ENCODE data around the gene RND2. TPM values are rescaled to one million over a fixed set of nuclear protein-coding genes. Genes with fewer than 3 reads are reported as not detected.

The RND2 gene
- total RNA-seq, 1 experiment from 2014 or later, result 5.5 TPM

DNA sequence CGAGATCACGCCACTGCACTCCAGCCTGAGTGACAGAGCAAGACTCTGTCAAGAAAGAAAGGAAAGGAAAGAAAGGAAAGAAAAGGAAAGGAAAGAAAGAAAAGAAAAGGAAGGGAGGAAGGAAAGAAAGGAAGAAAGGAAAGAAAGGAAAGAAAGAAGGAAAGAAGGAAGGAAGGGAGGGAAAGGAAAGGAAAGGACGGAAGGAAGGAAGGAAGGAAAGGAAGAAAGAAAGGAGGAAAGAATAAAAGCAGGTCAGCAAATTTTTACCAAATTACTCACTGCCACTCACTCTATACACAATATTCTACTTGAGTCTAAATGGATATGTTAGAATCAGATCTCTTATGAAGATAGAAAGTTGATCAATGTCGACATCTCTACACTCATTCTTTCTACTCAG, 49.8 kb downstream of the RND2 start:
- POLR2A ChIA-PET (ENCODE audit: low non-redundant PET), result no interaction called here
- intact Hi-C loops (cut with micrococcal nuclease; ENCODE audit: unreplicated experiment), result no loop called here
- Histone ChIP-seq H3K27ac (ENCODE audit: low read depth, low read length, poor library complexity, severe bottlenecking) (no peak overlapping the region), H3K9me3 (ENCODE audit: low read depth, low read length, poor library complexity, severe bottlenecking) (no peaks in the 10 kb centered on the region), H3K36me3 (ENCODE audit: insufficient read depth, low read length, poor library complexity, severe bottlenecking) (peaks cover 4% of the 10 kb centered on the region), H3K4me3 (ENCODE audit: low read depth, low read length, poor library complexity, severe bottlenecking) (no peak overlapping the region), H3K27me3 (replicated peaks; ENCODE audit: insufficient read depth, low read depth, low read length, poor library complexity) (no peaks in the 10 kb centered on the region), H3K4me1 (ENCODE audit: insufficient read depth, low read length, poor library complexity, severe bottlenecking) (no peaks in the 10 kb centered on the region)
- no peak for DNase-seq (ENCODE audit: low spot score)
- CTCF ChIA-PET, result no interaction called here
- no TSS peak for BruUV-seq (replicated peaks)
- no peak for TF ChIP-seq EZH2 (IDR thresholded peaks at IDR 0.05; ENCODE audit: borderline replicate concordance, low read depth, low read length, poor library complexity, severe bottlenecking)
- TF ChIP-seq, protein P1, sequence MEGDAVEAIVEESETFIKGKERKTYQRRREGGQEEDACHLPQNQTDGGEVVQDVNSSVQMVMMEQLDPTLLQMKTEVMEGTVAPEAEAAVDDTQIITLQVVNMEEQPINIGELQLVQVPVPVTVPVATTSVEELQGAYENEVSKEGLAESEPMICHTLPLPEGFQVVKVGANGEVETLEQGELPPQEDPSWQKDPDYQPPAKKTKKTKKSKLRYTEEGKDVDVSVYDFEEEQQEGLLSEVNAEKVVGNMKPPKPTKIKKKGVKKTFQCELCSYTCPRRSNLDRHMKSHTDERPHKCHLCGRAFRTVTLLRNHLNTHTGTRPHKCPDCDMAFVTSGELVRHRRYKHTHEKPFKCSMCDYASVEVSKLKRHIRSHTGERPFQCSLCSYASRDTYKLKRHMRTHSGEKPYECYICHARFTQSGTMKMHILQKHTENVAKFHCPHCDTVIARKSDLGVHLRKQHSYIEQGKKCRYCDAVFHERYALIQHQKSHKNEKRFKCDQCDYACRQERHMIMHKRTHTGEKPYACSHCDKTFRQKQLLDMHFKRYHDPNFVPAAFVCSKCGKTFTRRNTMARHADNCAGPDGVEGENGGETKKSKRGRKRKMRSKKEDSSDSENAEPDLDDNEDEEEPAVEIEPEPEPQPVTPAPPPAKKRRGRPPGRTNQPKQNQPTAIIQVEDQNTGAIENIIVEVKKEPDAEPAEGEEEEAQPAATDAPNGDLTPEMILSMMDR (conservative IDR thresholded peaks at IDR 0.05; ENCODE audit: low read depth, low read length), result no peak

DNA sequence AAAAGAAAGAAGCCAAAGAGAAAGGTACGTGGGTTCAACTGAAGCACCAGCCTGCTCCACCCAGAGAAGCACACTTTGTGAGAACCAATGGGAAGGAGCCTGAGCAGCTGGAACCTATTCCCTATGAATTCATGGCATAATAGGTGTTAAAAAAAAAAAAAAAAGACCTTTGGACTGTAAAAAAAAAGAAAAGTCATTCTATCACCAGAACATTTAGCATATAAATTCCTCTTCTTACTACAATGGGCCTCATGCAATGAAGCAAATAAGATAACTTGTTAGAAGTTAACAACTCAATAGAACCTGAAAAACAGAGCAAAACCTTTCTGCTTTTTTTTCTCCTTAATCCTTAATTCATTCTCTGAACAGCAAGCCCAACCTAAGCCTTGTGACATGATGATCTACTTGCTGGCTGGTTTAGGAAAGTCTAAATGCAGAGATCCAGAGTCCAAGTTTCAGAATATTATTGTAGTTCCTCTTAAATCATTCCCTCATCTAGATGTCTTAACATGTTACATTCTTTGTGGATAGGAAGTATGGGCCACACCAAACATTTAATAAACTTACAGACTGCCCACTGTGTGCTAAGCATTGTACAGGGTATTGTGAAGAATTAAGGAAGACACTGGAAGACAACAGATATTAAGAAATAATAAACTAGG, 54.7 kb downstream of the RND2 start:
- POLR2A ChIA-PET (ENCODE audit: low non-redundant PET), result no interaction called here
- no peak for DNase-seq (ENCODE audit: low spot score)
- H3K27me3 ChIP-seq (replicated peaks; ENCODE audit: insufficient read depth, low read depth, low read length, poor library complexity), result no peaks in the 10 kb centered on the region
- H3K4me1 ChIP-seq (ENCODE audit: insufficient read depth, low read length, poor library complexity, severe bottlenecking), result no peaks in the 10 kb centered on the region
- BruUV-seq (replicated peaks), result no TSS peak
- peaks cover 4% of the 10 kb centered on the region for H3K36me3 ChIP-seq (ENCODE audit: insufficient read depth, low read length, poor library complexity, severe bottlenecking)
- TF ChIP-seq EZH2 (IDR thresholded peaks at IDR 0.05; ENCODE audit: borderline replicate concordance, low read depth, low read length, poor library complexity, severe bottlenecking), result no peak
- TF ChIP-seq, protein P1 (conservative IDR thresholded peaks at IDR 0.05; ENCODE audit: low read depth, low read length), result no peak
- H3K4me3 ChIP-seq (ENCODE audit: low read depth, low read length, poor library complexity, severe bottlenecking), result no peak overlapping the region
- CTCF ChIA-PET, result interaction anchor here (0.7 kb wide), 1 partner anchor 82 kb away, joined by 4 read pairs; no protein-coding TSS in a partner anchor
- intact Hi-C loops (cut with micrococcal nuclease; ENCODE audit: unreplicated experiment), result no loop called here
- no peak overlapping the region for H3K27ac ChIP-seq (ENCODE audit: low read depth, low read length, poor library complexity, severe bottlenecking)
- no peaks in the 10 kb centered on the region for H3K9me3 ChIP-seq (ENCODE audit: low read depth, low read length, poor library complexity, severe bottlenecking)

Other genes with a start within 250 kb of the RND2 start
- 0.11 and 0.37 TPM in 2 replicates for gene WNK4, start 244.6 kb upstream of the RND2 start, total RNA-seq (2021)
- gene COA3, start 226.5 kb upstream of the RND2 start, total RNA-seq (2021), result 29.0 and 30.5 TPM in 2 replicates
- gene CNTD1, start 226.4 kb upstream of the RND2 start, total RNA-seq (2021), result not detected in 2 replicates
- 34.2 and 36.0 TPM in 2 replicates for gene BECN1, start 200.9 kb upstream of the RND2 start, total RNA-seq (2021)
- 93.7 and 120 TPM in 2 replicates for gene PSME3, start 191.8 kb upstream of the RND2 start, total RNA-seq (2021)
- 1.2 and 1.4 TPM in 2 replicates for gene AOC2, start 180.7 kb upstream of the RND2 start, total RNA-seq (2021)
- gene AOC3, start 174.0 kb upstream of the RND2 start, total RNA-seq (2021), result 0.62 and 0.70 TPM in 2 replicates
- not detected in 2 replicates for gene G6PC1, start 124.4 kb upstream of the RND2 start, total RNA-seq (2021)
- 32.9 and 36.0 TPM in 2 replicates for gene AARSD1, start 60.8 kb upstream of the RND2 start, total RNA-seq (2021)
- 0.64 and 1.1 TPM in 2 replicates for gene PTGES3L, start 45.2 kb upstream of the RND2 start, total RNA-seq (2021)
- 7.3 and 8.0 TPM in 2 replicates for gene RUNDC1, start 44.7 kb upstream of the RND2 start, total RNA-seq (2021)
- gene RPL27, start 26.8 kb upstream of the RND2 start, total RNA-seq (2021), result 547 and 560 TPM in 2 replicates
- gene IFI35, start 18.4 kb upstream of the RND2 start, total RNA-seq (2021), result 4.9 and 7.2 TPM in 2 replicates
- 45.2 and 47.0 TPM in 2 replicates for gene VAT1, start 2.8 kb upstream of the RND2 start, total RNA-seq (2021)
- gene BRCA1, start 100.1 kb downstream of the RND2 start, total RNA-seq (2021), result 24.2 and 32.9 TPM in 2 replicates
- gene NBR1, start 146.0 kb downstream of the RND2 start, total RNA-seq (2021), result 19.5 and 23.0 TPM in 2 replicates
- 1.8 and 2.1 TPM in 2 replicates for gene TMEM106A, start 186.6 kb downstream of the RND2 start, total RNA-seq (2021)
- not detected in 2 replicates for gene CCDC200, start 203.4 kb downstream of the RND2 start, total RNA-seq (2021)
- gene RNU2-1, start 208.7 kb downstream of the RND2 start, total RNA-seq (2021), result 3,906 and 4,067 TPM in 2 replicates